Glutamatergic neuron (in vitro differentiated cells): ENCODE results near the gene CHODL. TPM values are rescaled to one million over a fixed set of nuclear protein-coding genes. Genes with fewer than 3 reads are reported as not detected.

ENCODE experiments used
- DNase-seq: peaks from one replicate; pipeline ENCODE4 v3.0.0; 2022
- H3K27ac Mint-ChIP-seq: one replicate; pipeline ENCODE4 v1.8.0; 2020; ENCODE audit warnings: mild to moderate bottlenecking, mixed read lengths, inconsistent platforms; ENCODE audit not compliant: unreplicated experiment
- H3K27me3 Mint-ChIP-seq: one replicate; pipeline ENCODE4 v1.8.0; 2020; ENCODE audit warnings: mild to moderate bottlenecking, moderate library complexity, mixed read lengths, inconsistent platforms; ENCODE audit not compliant: unreplicated experiment
- H3K36me3 Mint-ChIP-seq: one replicate; pipeline ENCODE4 v1.8.0; 2020; ENCODE audit warnings: mild to moderate bottlenecking, mixed read lengths, inconsistent platforms; ENCODE audit not compliant: unreplicated experiment
- H3K4me1 Mint-ChIP-seq: one replicate; pipeline ENCODE4 v1.8.0; 2020; ENCODE audit warnings: mild to moderate bottlenecking, low read depth, mixed read lengths, inconsistent platforms; ENCODE audit not compliant: unreplicated experiment
- H3K4me3 Mint-ChIP-seq: one replicate; pipeline ENCODE4 v1.8.0; 2020; ENCODE audit warnings: mild to moderate bottlenecking, mixed read lengths, inconsistent platforms; ENCODE audit not compliant: unreplicated experiment
- H3K9me3 Mint-ChIP-seq: one replicate; pipeline ENCODE4 v1.8.0; 2020; ENCODE audit warnings: mild to moderate bottlenecking, moderate library complexity, mixed read lengths, inconsistent platforms; ENCODE audit not compliant: unreplicated experiment
- CTCF ChIP-seq: fragments of 200-600 bp; sonication (generic); IDR thresholded peaks from one replicate; pipeline ENCODE4 v1.5.0; 2021; ENCODE audit not compliant: partially characterized antibody, unreplicated experiment
- total RNA-seq: library from RNA; stranded (reverse); fragmentation: NEBNext Ultra II Directional; extraction: Animal tissue kit (Norgen Biotek cat#: 25700); gene quantifications from one replicate; pipeline ENCODE4 v1.2.1, GENCODE V29; 2021; ENCODE audit not compliant: unreplicated experiment

CHODL gene
- total RNA-seq, 1 donor from 2014 or later = 5.5 TPM

- no peaks in the 10 kb centered on the region for H3K4me1 Mint-ChIP-seq
- no peaks in the 10 kb centered on the region for H3K9me3 Mint-ChIP-seq
These were observed 53.6 kb downstream of the CHODL start for GRCh38 chr21:18298228-18298627.

More at GRCh38 chr21:18298228-18298627, 53.6 kb downstream of the CHODL start:
- no peak for TF ChIP-seq CTCF
- Mint-ChIP-seq H3K27ac (no peak overlapping the region), H3K36me3 (no peaks in the 10 kb centered on the region), H3K27me3 (no peaks in the 10 kb centered on the region), H3K4me3 (no peak overlapping the region)
- DNase-seq = no peak

Other genes starting within 250 kb of the CHODL start
- gene TMPRSS15, start 159.0 kb downstream of the CHODL start, total RNA-seq = not detected